H1 (cell line): ENCODE results near the gene FAM90A1. TPM values are rescaled to one million over a fixed set of nuclear protein-coding genes. Genes with fewer than 3 reads are reported as not detected.
"Not testable (repeated sequence)": the region's sequence is repeated elsewhere in the genome, so short reads cannot be mapped to it uniquely, and the experiment has no call there.

ENCODE experiments used
- CTCF ChIA-PET: fragments of 300-600 bp; sonication (Branson Sonifier 250); formaldehyde crosslinking; loops from one replicate; lab custom pipeline; 2021; ENCODE audit not compliant: partially characterized antibody; lab: Charles Lee
- POLR2A ChIA-PET: fragments of 300-600 bp; sonication (Branson Sonifier 250); formaldehyde crosslinking; loops from one replicate; lab custom pipeline; 2021; ENCODE audit warnings: inconsistent platforms; ENCODE audit not compliant: partially characterized antibody; lab: Charles Lee
- DNase-seq, 2 experiments: peaks; one replicate each; pipeline versions ENCODE4 v3.0.0 to v3.0.0-alpha.2; 2010 to 2022; ENCODE audit warnings: low spot score in 2 of 2, low read depth in 1 of 2, mixed read lengths in 1 of 2
- FAIRE-seq: peaks from 2 replicates; lab custom pipeline; 2011; peaks lifted over from hg19 to GRCh38; lab: Jason Lieb, UNC
- H2AFZ ChIP-seq: 2 replicates; pipeline ENCODE4 v1.8.1; 2012; ENCODE audit warnings: low read length, inconsistent platforms
- H2AK5ac ChIP-seq: 2 replicates; pipeline ENCODE4 v1.6.1; 2013; ENCODE audit warnings: low read depth, low read length
- H2BK120ac ChIP-seq: replicated peaks from 2 replicates; pipeline ENCODE3; 2013; ENCODE audit warnings: low read depth, low read length, inconsistent platforms
- H2BK12ac ChIP-seq: 2 replicates; pipeline ENCODE4 v1.6.1; 2013; ENCODE audit warnings: low read depth, low read length
- H2BK15ac ChIP-seq: 2 replicates; pipeline ENCODE4 v1.6.1; 2013; ENCODE audit warnings: low read length
- H2BK20ac ChIP-seq: 2 replicates; pipeline ENCODE4 v1.6.1; 2013; ENCODE audit warnings: low read length
- H2BK5ac ChIP-seq: 2 replicates; pipeline ENCODE4 v1.6.1; 2013; ENCODE audit warnings: low read depth, low read length
- H3K14ac ChIP-seq: 2 replicates; pipeline ENCODE4 v1.6.1; 2013; ENCODE audit warnings: inconsistent platforms; ENCODE audit not compliant: insufficient read length
- H3K18ac ChIP-seq: 2 replicates; pipeline ENCODE4 v1.6.1; 2013; ENCODE audit warnings: low read length; ENCODE audit errors: extremely low read depth
- H3K23ac ChIP-seq: 2 replicates; pipeline ENCODE4 v1.6.1; 2013; ENCODE audit warnings: inconsistent platforms; ENCODE audit not compliant: insufficient read length
- H3K23me2 ChIP-seq: 2 replicates; pipeline ENCODE4 v1.6.1; 2013; ENCODE audit warnings: low read depth, low read length
- H3K27ac ChIP-seq: 2 replicates; pipeline ENCODE4 v1.6.1; 2011; ENCODE audit warnings: low read depth, low read length, inconsistent platforms
- H3K27me3 ChIP-seq, 4 experiments: replicated peaks in 1 of 4; 1 replicate in 1 of 4; 2 replicates in 3 of 4; pipeline versions ENCODE4 v1.6.1 to v1.8.1; 2011 to 2013; ENCODE audit warnings: low read length in 3 of 4, mild to moderate bottlenecking in 3 of 4, inconsistent platforms in 2 of 4, mixed read lengths in 2 of 4, moderate library complexity in 1 of 4; ENCODE audit not compliant: control insufficient read depth in 3 of 4, insufficient read depth in 3 of 4; ENCODE audit errors: extremely low read depth in 1 of 4
- H3K36me3 ChIP-seq, 4 experiments: 2 replicates each; pipeline versions ENCODE4 v1.6.1 to v1.8.1; 2011 to 2013; ENCODE audit warnings: mild to moderate bottlenecking in 4 of 4, low read length in 3 of 4, moderate library complexity in 2 of 4, control low read depth in 1 of 4, inconsistent platforms in 1 of 4; ENCODE audit not compliant: insufficient read depth in 4 of 4, control insufficient read depth in 2 of 4
- H3K4ac ChIP-seq: replicated peaks from 2 replicates; pipeline ENCODE3; 2013; ENCODE audit warnings: low read length, low read depth, mixed read lengths, inconsistent platforms; ENCODE audit not compliant: insufficient read length
- H3K4me1 ChIP-seq, 4 experiments: replicated peaks in 1 of 4; 1 replicate in 1 of 4; 2 replicates in 3 of 4; pipeline versions ENCODE4 v1.6.1 to v1.8.1; 2011 to 2013; ENCODE audit warnings: low read length in 3 of 4, inconsistent platforms in 2 of 4, mixed read lengths in 1 of 4; ENCODE audit not compliant: insufficient read depth in 4 of 4, control insufficient read depth in 3 of 4
- H3K4me2 ChIP-seq, 2 experiments: 2 replicates each; pipeline versions ENCODE4 v1.6.1 to v1.8.1; 2011 to 2013; ENCODE audit warnings: low read depth in 2 of 2, low read length in 2 of 2, control low read depth in 1 of 2, inconsistent platforms in 1 of 2, mild to moderate bottlenecking in 1 of 2; ENCODE audit not compliant: insufficient read depth in 1 of 2
- H3K4me3 ChIP-seq, 4 experiments: fragments of 200-600, 300-600 bp in 1 of 4; sonication (generic), shearing (Covaris generic), sonication (Bioruptor Twin) in 1 of 4; 2 replicates each; pipeline versions ENCODE4 v1.5.1 to v1.8.1; 2011 to 2016; ENCODE audit warnings: low read length in 4 of 4, low read depth in 3 of 4, control low read depth in 2 of 4, inconsistent platforms in 2 of 4, mild to moderate bottlenecking in 2 of 4, mixed read lengths in 1 of 4, moderate library complexity in 1 of 4; ENCODE audit not compliant: insufficient read depth in 2 of 4; ENCODE audit errors: extremely low read depth in 1 of 4
- H3K56ac ChIP-seq: replicated peaks from 2 replicates; pipeline ENCODE3; 2013; ENCODE audit warnings: low read depth, mild to moderate bottlenecking, mixed read lengths, low read length, inconsistent platforms; ENCODE audit not compliant: insufficient read length
- H3K79me1 ChIP-seq: 2 replicates; pipeline ENCODE4 v1.6.1; 2013; ENCODE audit warnings: low read depth, low read length, control low read depth
- H3K79me2 ChIP-seq, 2 experiments: 2 replicates each; pipeline versions ENCODE4 v1.6.1 to v1.8.1; 2012 to 2013; ENCODE audit warnings: low read length in 2 of 2, mild to moderate bottlenecking in 2 of 2, inconsistent platforms in 1 of 2; ENCODE audit not compliant: insufficient read depth in 2 of 2, control insufficient read depth in 1 of 2
- H3K9ac ChIP-seq, 4 experiments: replicated peaks in 1 of 4; 1 replicate in 1 of 4; 2 replicates in 3 of 4; pipeline versions ENCODE4 v1.6.1 to v1.8.1; 2011 to 2013; ENCODE audit warnings: low read depth in 3 of 4, low read length in 3 of 4, control low read depth in 2 of 4, mild to moderate bottlenecking in 2 of 4, moderate library complexity in 2 of 4, inconsistent platforms in 1 of 4; ENCODE audit errors: extremely low read depth in 1 of 4
- H3K9me3 ChIP-seq, 2 experiments: 2 replicates each; pipeline versions ENCODE4 v1.6.1 to v1.8.1; 2012 to 2013; ENCODE audit warnings: mild to moderate bottlenecking in 2 of 2, moderate library complexity in 2 of 2, control low read depth in 1 of 2, inconsistent platforms in 1 of 2, low read depth in 1 of 2, low read length in 1 of 2, mixed read lengths in 1 of 2; ENCODE audit not compliant: insufficient read depth in 2 of 2
- H4K20me1 ChIP-seq, 2 experiments: replicated peaks in 1 of 2; 2 replicates each; pipeline versions ENCODE3 to v1.8.1; 2011 to 2013; ENCODE audit warnings: inconsistent platforms in 2 of 2, low read length in 2 of 2, mild to moderate bottlenecking in 1 of 2; ENCODE audit not compliant: insufficient read depth in 2 of 2, control insufficient read depth in 1 of 2
- H4K5ac ChIP-seq: 2 replicates; pipeline ENCODE4 v1.6.1; 2013; ENCODE audit warnings: low read length, low read depth, mixed read lengths, inconsistent platforms; ENCODE audit not compliant: insufficient read length
- H4K8ac ChIP-seq: 2 replicates; pipeline ENCODE4 v1.8.0; 2013; ENCODE audit warnings: mild to moderate bottlenecking, moderate library complexity, low read length, inconsistent platforms; ENCODE audit not compliant: insufficient read depth; ENCODE audit errors: extremely low read depth
- H4K91ac ChIP-seq: replicated peaks from 2 replicates; pipeline ENCODE3; 2013; ENCODE audit warnings: low read length, mixed read lengths, inconsistent platforms; ENCODE audit not compliant: insufficient read length
- WGBS, 2 experiments: shearing (Covaris generic) in 1 of 2; methylation state at CpG; one replicate each; pipeline versions ENCODE4 v1.1.6 to v1.1.7; 2013 to 2015; ENCODE audit warnings: low lambda C conversion rate in 2 of 2, mixed read lengths in 2 of 2, inconsistent platforms in 1 of 2, low coverage in 1 of 2, missing lambda C conversion rate in 1 of 2; ENCODE audit not compliant: insufficient replicate concordance in 2 of 2, insufficient coverage in 1 of 2, insufficient read length in 1 of 2; ENCODE audit errors: extremely low coverage in 1 of 2, missing lambda C conversion rate in 1 of 2; 5-methylcytosine and 5-hydroxymethylcytosine counted together
- polyA plus RNA-seq, 7 experiments: library from polyadenylated mRNA; depleted of rRNA in 3 of 7; stranded (reverse) in 5 of 7; unstranded in 2 of 7; fragments of >200 nt in 5 of 7; fragments of 200-250 nt in 2 of 7; gene quantifications; 1 replicate in 5 of 7; 2 replicates in 1 of 7; 4 replicates in 1 of 7; pipeline versions ENCODE4 v1.2.1 to v1.2.3, GENCODE V29; 2011 to 2013; ENCODE audit warnings: missing spikeins in 2 of 7, mixed read lengths in 2 of 7
- total RNA-seq: library from RNA; stranded (reverse); fragmentation: NEBNext Ultra II Directional; extraction: Animal tissue kit (Norgen Biotek cat#: 25700); gene quantifications from 2 replicates; pipeline ENCODE4 v1.2.1, GENCODE V29; 2021

Gene FAM90A1
- total and polyA plus RNA-seq, 2 of the 8 experiments (the other 6 are each of a cell fraction or from before 2014, with no cell fraction given) = 0.21 TPM; not detected in 1

- H4K8ac ChIP-seq, H3K27me3 ChIP-seq, H4K20me1 ChIP-seq, H3K27ac ChIP-seq, H3K79me2 ChIP-seq, H2AFZ ChIP-seq, H3K36me3 ChIP-seq, H3K4me3 ChIP-seq, H2BK15ac ChIP-seq, FAIRE-seq, H3K56ac ChIP-seq, H2BK120ac ChIP-seq, H2BK5ac ChIP-seq, H3K23me2 ChIP-seq, POLR2A ChIA-PET, H3K14ac ChIP-seq, H3K9me3 ChIP-seq, H4K5ac ChIP-seq, H3K4me2 ChIP-seq, H3K4ac ChIP-seq, CTCF ChIA-PET, H3K23ac ChIP-seq, H3K4me1 ChIP-seq, H2AK5ac ChIP-seq, H2BK12ac ChIP-seq, H2BK20ac ChIP-seq, DNase-seq, H3K18ac ChIP-seq, H4K91ac ChIP-seq, H3K9ac ChIP-seq, H3K79me1 ChIP-seq: not testable (repeated sequence)
- 90% methylated on average over 4 of the region's 4 CpGs; no CpG with 5 or more reads in 1 of the 2 experiments for WGBS, 2 experiments
Observed at GRCh38 chr12:8246941-8247535, 19.6 kb upstream of the FAM90A1 start.
